Smooth muscle cell (in vitro differentiated cells): ENCODE results near the gene ZBTB18. TPM values are rescaled to one million over a fixed set of nuclear protein-coding genes. Genes with fewer than 3 reads are reported as not detected.

ENCODE experiments used
- DNase-seq: peaks from one replicate; lab custom pipeline; 2025; ENCODE audit not compliant: unreplicated experiment; lab: John Stamatoyannopoulos, UW
- H2AFZ ChIP-seq: fragments of 200-600 bp; sonication (generic); 2 replicates; pipeline ENCODE4 v1.6.0; 2016; ENCODE audit warnings: antibody characterized with exemption, low read depth, mild to moderate bottlenecking
- H3F3A ChIP-seq: fragments of 200-600 bp; sonication (generic); 2 replicates; pipeline ENCODE4 v1.6.0; 2017; ENCODE audit warnings: antibody characterized with exemption, low read depth
- H3K27ac ChIP-seq: fragments of 200-600 bp; sonication (generic); 2 replicates; pipeline ENCODE4 v1.5.1; 2016; ENCODE audit warnings: low read depth, mild to moderate bottlenecking
- H3K27me3 ChIP-seq: fragments of 200-600 bp; sonication (generic); 2 replicates; pipeline ENCODE4 v1.6.1; 2016; ENCODE audit warnings: low read depth, mild to moderate bottlenecking
- H3K36me3 ChIP-seq: fragments of 200-600 bp; sonication (generic); 2 replicates; pipeline ENCODE4 v1.5.1; 2016; ENCODE audit warnings: low read depth
- H3K4me1 ChIP-seq: fragments of 200-600 bp; sonication (generic); 2 replicates; pipeline ENCODE4 v1.5.1; 2016; ENCODE audit warnings: low read depth
- H3K4me2 ChIP-seq: fragments of 200-600 bp; sonication (generic); 2 replicates; pipeline ENCODE4 v1.6.0; 2016; ENCODE audit warnings: mild to moderate bottlenecking
- H3K4me3 ChIP-seq: fragments of 200-600 bp; sonication (generic); 2 replicates; pipeline ENCODE4 v1.5.1; 2016; ENCODE audit warnings: mild to moderate bottlenecking
- H3K79me2 ChIP-seq: fragments of 200-600 bp; sonication (generic); 2 replicates; pipeline ENCODE4 v1.6.0; 2016; ENCODE audit warnings: low read depth, mild to moderate bottlenecking
- H3K9ac ChIP-seq: fragments of 200-600 bp; sonication (generic); 2 replicates; pipeline ENCODE4 v1.6.0; 2016; ENCODE audit warnings: low read depth
- H3K9me3 ChIP-seq: fragments of 200-600 bp; sonication (generic); replicated peaks from 2 replicates; pipeline ENCODE4 v1.5.1; 2016; ENCODE audit warnings: low read depth
- H4K20me1 ChIP-seq: fragments of 200-600 bp; sonication (generic); 2 replicates; pipeline ENCODE4 v1.6.0; 2016; ENCODE audit warnings: low read depth
- WGBS: methylation state at CpG from one replicate; pipeline ENCODE4 v1.1.7; 2016; ENCODE audit warnings: low lambda C conversion rate; 5-methylcytosine and 5-hydroxymethylcytosine counted together
- polyA plus RNA-seq: library from polyadenylated mRNA; unstranded; fragments of >200 nt; fragmentation: Nextera tagmentation; extraction: Ambion mirVana; gene quantifications from 2 replicates; pipeline ENCODE4 v1.2.1, GENCODE V29; 2016
- total RNA-seq: library from RNA; depleted of rRNA; stranded (reverse); fragments of >200 nt; gene quantifications from 2 replicates; pipeline ENCODE4 v1.2.3, GENCODE V29; 2014
- TF ChIP-seq, protein P1 (sequence below): fragments of 200-600 bp; sonication (generic); IDR thresholded peaks from 2 replicates; pipeline ENCODE4 v1.5.1; 2017; ENCODE audit warnings: borderline replicate concordance, mild to moderate bottlenecking, antibody characterized with exemption; ENCODE audit not compliant: insufficient read depth, poor library complexity, severe bottlenecking

Gene ZBTB18
- total and polyA plus RNA-seq, 2 experiments from 2014 or later: 0.29 to 4.6 TPM

DNA sequence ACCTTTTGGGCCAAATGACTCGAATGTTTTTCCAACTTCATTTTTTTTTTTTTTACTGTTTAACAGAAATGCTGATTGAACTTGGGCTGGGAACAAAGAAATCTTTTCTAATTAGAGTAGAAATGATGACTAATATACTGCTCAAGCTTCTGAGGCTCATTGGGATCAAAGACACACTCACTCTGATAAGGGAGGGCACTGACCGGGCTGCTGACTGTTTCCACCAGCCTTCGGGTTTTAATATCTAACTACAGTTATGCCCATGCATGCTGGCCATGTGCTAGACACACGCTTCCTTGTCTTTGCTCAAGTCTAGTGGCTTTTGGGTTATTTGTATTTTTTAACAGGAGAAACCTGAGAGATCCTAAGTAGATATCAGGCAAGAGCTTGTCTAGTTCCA is 16.8 kb downstream of the ZBTB18 start:
- H3K9me3 ChIP-seq: no peaks in the 10 kb centered on the region
- 32% methylated on average over 4 of the region's 4 CpGs for WGBS

DNA sequence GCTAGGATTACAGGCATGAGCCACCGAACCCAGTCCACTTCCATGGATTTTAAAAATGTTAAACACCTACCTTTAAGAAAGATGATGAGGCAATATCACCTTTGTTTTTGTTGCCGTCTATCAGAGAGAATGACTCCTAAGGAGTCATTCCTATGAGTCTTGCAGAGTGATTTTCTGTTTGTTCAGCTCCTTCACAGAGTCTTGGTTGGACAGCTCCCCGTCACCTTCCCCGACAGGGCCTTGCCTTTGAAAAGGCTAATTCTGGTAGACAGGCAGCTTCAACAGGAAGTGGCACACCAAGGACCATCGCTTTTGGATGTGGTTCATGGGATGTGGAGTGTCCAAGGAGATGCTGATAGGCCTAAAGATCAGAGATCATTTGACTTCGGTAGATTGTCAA is 17.5 kb downstream of the ZBTB18 start:
- TF ChIP-seq, protein P1, sequence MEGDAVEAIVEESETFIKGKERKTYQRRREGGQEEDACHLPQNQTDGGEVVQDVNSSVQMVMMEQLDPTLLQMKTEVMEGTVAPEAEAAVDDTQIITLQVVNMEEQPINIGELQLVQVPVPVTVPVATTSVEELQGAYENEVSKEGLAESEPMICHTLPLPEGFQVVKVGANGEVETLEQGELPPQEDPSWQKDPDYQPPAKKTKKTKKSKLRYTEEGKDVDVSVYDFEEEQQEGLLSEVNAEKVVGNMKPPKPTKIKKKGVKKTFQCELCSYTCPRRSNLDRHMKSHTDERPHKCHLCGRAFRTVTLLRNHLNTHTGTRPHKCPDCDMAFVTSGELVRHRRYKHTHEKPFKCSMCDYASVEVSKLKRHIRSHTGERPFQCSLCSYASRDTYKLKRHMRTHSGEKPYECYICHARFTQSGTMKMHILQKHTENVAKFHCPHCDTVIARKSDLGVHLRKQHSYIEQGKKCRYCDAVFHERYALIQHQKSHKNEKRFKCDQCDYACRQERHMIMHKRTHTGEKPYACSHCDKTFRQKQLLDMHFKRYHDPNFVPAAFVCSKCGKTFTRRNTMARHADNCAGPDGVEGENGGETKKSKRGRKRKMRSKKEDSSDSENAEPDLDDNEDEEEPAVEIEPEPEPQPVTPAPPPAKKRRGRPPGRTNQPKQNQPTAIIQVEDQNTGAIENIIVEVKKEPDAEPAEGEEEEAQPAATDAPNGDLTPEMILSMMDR: no peak
- H3F3A ChIP-seq: no peaks in the 10 kb centered on the region
- H4K20me1 ChIP-seq: no peaks in the 10 kb centered on the region
- H3K4me2 ChIP-seq: no peak overlapping the region
- WGBS: 83% methylated on average over 6 of the region's 6 CpGs
- peaks cover 13% of the 10 kb centered on the region for H3K4me1 ChIP-seq
- H3K4me3 ChIP-seq: no peak overlapping the region
- H3K79me2 ChIP-seq: no peaks in the 10 kb centered on the region
- no peak for DNase-seq
- no peak overlapping the region for H2AFZ ChIP-seq
- no peaks in the 10 kb centered on the region for H3K36me3 ChIP-seq
- H3K9ac ChIP-seq: no peak overlapping the region
- no peaks in the 10 kb centered on the region for H3K27me3 ChIP-seq
- no peak overlapping the region for H3K27ac ChIP-seq
- no peaks in the 10 kb centered on the region for H3K9me3 ChIP-seq

More for the DNA sequence above, 16.8 kb downstream of the ZBTB18 start:
- Histone ChIP-seq H3F3A (no peaks in the 10 kb centered on the region), H4K20me1 (no peaks in the 10 kb centered on the region), H3K4me3 (no peak overlapping the region), H3K36me3 (no peaks in the 10 kb centered on the region), H2AFZ (no peak overlapping the region), H3K4me1 (peaks cover 13% of the 10 kb centered on the region), H3K27me3 (no peaks in the 10 kb centered on the region), H3K9ac (no peak overlapping the region), H3K27ac (no peak overlapping the region), H3K4me2 (no peak overlapping the region), H3K79me2 (no peaks in the 10 kb centered on the region)
- TF ChIP-seq, protein P1: no peak
- no peak for DNase-seq

DNA sequence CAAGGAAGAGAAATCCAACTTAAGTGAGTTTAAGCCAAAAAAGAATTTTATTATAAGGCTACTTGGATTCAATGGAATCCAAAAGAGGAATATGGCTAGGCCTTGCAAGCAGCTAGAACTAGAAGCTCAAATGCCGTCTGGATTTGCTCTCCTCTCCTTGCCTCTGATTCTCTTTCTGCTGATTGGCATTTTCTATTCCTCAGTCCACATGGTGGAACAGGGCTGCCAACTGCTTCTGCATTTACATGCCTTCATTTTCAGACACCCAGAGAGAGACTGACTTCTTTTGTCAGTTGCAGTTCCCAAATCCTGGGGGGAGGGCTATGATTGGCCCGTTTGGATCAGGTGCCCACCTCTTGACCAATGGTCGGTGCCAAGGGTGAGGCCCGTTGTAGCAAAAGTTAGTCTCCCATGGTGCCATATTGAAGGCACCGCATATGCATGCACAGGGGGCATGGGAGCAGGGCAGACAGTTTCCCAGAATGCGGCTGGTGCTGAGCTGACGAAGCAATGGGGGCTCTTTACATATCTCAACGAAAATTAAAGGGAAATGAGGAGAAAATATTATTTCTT is 18.3 kb downstream of the ZBTB18 start:
- no peak overlapping the region for H3K4me3 ChIP-seq

More for the DNA sequence above, 18.3 kb downstream of the ZBTB18 start:
- H3K9me3 ChIP-seq: no peaks in the 10 kb centered on the region
- DNase-seq: no peak
- H3K79me2 ChIP-seq: no peaks in the 10 kb centered on the region
- no peaks in the 10 kb centered on the region for H4K20me1 ChIP-seq
- H3F3A ChIP-seq: no peaks in the 10 kb centered on the region
- no peak overlapping the region for H2AFZ ChIP-seq
- H3K27ac ChIP-seq: no peak overlapping the region
- 94% methylated on average over 8 of the region's 8 CpGs for WGBS
- H3K9ac ChIP-seq: no peak overlapping the region
- TF ChIP-seq, protein P1: no peak
- H3K4me1 ChIP-seq: peaks cover 13% of the 10 kb centered on the region
- H3K36me3 ChIP-seq: no peaks in the 10 kb centered on the region
- no peaks in the 10 kb centered on the region for H3K27me3 ChIP-seq
- no peak overlapping the region for H3K4me2 ChIP-seq
